ENCODE data around the gene ANKRD16. TPM values are rescaled to one million over a fixed set of nuclear protein-coding genes. Genes with fewer than 3 reads are reported as not detected.

ANKRD16 gene
- total RNA-seq, 1 experiment from 2014 or later: 12.2 TPM

GRCh38 chr10:5833814-5834213 lies 55.9 kb downstream of the ANKRD16 start:
- POLR2A ChIA-PET: no interaction called here
- CTCF ChIA-PET: no interaction called here

More at GRCh38 chr10:5833814-5834213, 55.9 kb downstream of the ANKRD16 start:
- Mint-ChIP-seq H3K9me3 (no peaks in the 10 kb centered on the region), H3K27me3 (ENCODE audit: low read depth) (no peaks in the 10 kb centered on the region), H3K4me3 (no peak overlapping the region), H3K4me1 (no peaks in the 10 kb centered on the region), H3K36me3 (no peaks in the 10 kb centered on the region), H3K27ac (peak overlapping the region; percentile 49)
- no peak for TF ChIP-seq RELA (CRISPR knock-in tag; IDR thresholded peaks at IDR 0.05; ENCODE audit: borderline replicate concordance)
- TF ChIP-seq NR2C2 (CRISPR knock-in tag; IDR thresholded peaks at IDR 0.05): no peak
- no peak for TF ChIP-seq ELF4 (CRISPR knock-in tag; IDR thresholded peaks at IDR 0.05; ENCODE audit: low read depth)
- TF ChIP-seq SP1 (CRISPR knock-in tag; conservative IDR thresholded peaks at IDR 0.05): no peak
- no peak for TF ChIP-seq NR1H2 (CRISPR knock-in tag; IDR thresholded peaks at IDR 0.05)
- TF ChIP-seq MLX (CRISPR knock-in tag; IDR thresholded peaks at IDR 0.05): no peak
- TF ChIP-seq MYBL2 (CRISPR knock-in tag; IDR thresholded peaks at IDR 0.05): no peak
- no peak for TF ChIP-seq NFYB (CRISPR knock-in tag; conservative IDR thresholded peaks at IDR 0.05; ENCODE audit: low read depth)
- TF ChIP-seq FOXP4 (CRISPR knock-in tag; IDR thresholded peaks at IDR 0.05): no peak
- TF ChIP-seq IRF2 (CRISPR knock-in tag; IDR thresholded peaks at IDR 0.05; ENCODE audit: borderline replicate concordance, low read depth): no peak
- no peak for TF ChIP-seq ZNF281 (CRISPR knock-in tag; IDR thresholded peaks at IDR 0.05)
- TF ChIP-seq ZSCAN18 (CRISPR knock-in tag; IDR thresholded peaks at IDR 0.05): no peak
- TF ChIP-seq E2F5 (CRISPR knock-in tag; IDR thresholded peaks at IDR 0.05): no peak
- TF ChIP-seq CREB1 (CRISPR knock-in tag; IDR thresholded peaks at IDR 0.05): no peak
- TF ChIP-seq KAT7 (CRISPR knock-in tag; IDR thresholded peaks at IDR 0.05; ENCODE audit: borderline replicate concordance): no peak
- TF ChIP-seq NFE2L1 (CRISPR knock-in tag; IDR thresholded peaks at IDR 0.05): no peak
- ATAC-seq (no peak), DNase-seq (ENCODE audit: low spot score) (no peak)

Data from WTC11 (cell line).